ENCODE data around the gene PCSK5. TPM values are rescaled to one million over a fixed set of nuclear protein-coding genes. Genes with fewer than 3 reads are reported as not detected.

Gene PCSK5
- total RNA-seq, 1 experiment from 2014 or later = 6.9 TPM

DNA sequence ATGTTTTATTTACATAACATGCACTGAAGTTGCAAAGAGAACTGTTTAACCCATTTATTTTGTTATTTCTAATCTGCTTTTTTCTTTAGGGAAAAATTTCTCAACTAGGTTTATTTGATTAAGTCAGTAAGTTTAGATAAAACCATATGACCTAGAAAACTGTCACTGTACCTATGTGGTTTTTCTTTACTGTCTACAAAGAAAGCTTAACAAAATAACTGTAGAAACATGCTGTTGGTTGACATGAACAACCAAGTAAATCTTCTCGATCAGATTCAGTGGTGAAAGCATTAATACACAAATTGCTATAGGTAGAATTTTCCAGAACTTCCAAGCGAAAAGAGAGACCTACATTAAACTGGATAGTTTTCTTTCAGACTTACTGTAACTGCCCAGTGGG lies 137.4 kb downstream of the PCSK5 start:
- H3K9me2 ChIP-seq (ENCODE audit: insufficient read depth) = no peaks in the 10 kb centered on the region
- H3K27me3 ChIP-seq (ENCODE audit: insufficient read depth, low read length) = no peaks in the 10 kb centered on the region
- intact Hi-C loops (cut with micrococcal nuclease) = no loop called here
- POLR2A ChIA-PET = no interaction called here
- H3K27ac ChIP-seq (ENCODE audit: low read depth, low read length) = no peak overlapping the region
- H4K20me1 ChIP-seq (ENCODE audit: insufficient read depth) = no peaks in the 10 kb centered on the region
- no peak overlapping the region for H3K4me3 ChIP-seq (replicated peaks in 1 of 2; ENCODE audit: low read depth in 1 of 2, low read length in 2 of 2)
- no peak overlapping the region for H3K9ac ChIP-seq (ENCODE audit: low read length)
- DNase-seq (ENCODE audit: low read depth, low spot score) (no peak), ATAC-seq (no peak)
- H3K4me2 ChIP-seq (ENCODE audit: low read length) = no peak overlapping the region
- no peak overlapping the region for H2AFZ ChIP-seq (ENCODE audit: low read depth, low read length, poor library complexity, severe bottlenecking)
- CTCF ChIA-PET = no interaction called here
- no peaks in the 10 kb centered on the region for H3K9me3 ChIP-seq (ENCODE audit: control insufficient read depth in 1 of 2, insufficient read depth in 1 of 2, low read depth in 1 of 2, low read length in 2 of 2)
- no peaks in the 10 kb centered on the region for H3K36me3 ChIP-seq (ENCODE audit: control insufficient read depth in 1 of 2, insufficient read depth in 2 of 2, low read length in 2 of 2)
- H3K4me1 ChIP-seq (ENCODE audit: control insufficient read depth in 1 of 2, insufficient read depth in 2 of 2, low read length in 2 of 2) = peaks cover 5 to 12% of the 10 kb centered on the region in 2 experiments; a peak in 3 of 4 replicates
- no TSS peak for BruUV-seq (replicated peaks)
- no peak for TF ChIP-seq YY1 (IDR thresholded peaks at IDR 0.05; ENCODE audit: extremely low read depth, insufficient replicate concordance, low read depth, low read length)
- TF ChIP-seq, protein P1, sequence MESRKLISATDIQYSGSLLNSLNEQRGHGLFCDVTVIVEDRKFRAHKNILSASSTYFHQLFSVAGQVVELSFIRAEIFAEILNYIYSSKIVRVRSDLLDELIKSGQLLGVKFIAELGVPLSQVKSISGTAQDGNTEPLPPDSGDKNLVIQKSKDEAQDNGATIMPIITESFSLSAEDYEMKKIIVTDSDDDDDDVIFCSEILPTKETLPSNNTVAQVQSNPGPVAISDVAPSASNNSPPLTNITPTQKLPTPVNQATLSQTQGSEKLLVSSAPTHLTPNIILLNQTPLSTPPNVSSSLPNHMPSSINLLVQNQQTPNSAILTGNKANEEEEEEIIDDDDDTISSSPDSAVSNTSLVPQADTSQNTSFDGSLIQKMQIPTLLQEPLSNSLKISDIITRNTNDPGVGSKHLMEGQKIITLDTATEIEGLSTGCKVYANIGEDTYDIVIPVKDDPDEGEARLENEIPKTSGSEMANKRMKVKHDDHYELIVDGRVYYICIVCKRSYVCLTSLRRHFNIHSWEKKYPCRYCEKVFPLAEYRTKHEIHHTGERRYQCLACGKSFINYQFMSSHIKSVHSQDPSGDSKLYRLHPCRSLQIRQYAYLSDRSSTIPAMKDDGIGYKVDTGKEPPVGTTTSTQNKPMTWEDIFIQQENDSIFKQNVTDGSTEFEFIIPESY (IDR thresholded peaks at IDR 0.05; ENCODE audit: extremely low read depth, insufficient replicate concordance, low read length) = no peak
- no peak for TF ChIP-seq SP1 (IDR thresholded peaks at IDR 0.05; ENCODE audit: low read depth)
- TF ChIP-seq, protein P2, sequence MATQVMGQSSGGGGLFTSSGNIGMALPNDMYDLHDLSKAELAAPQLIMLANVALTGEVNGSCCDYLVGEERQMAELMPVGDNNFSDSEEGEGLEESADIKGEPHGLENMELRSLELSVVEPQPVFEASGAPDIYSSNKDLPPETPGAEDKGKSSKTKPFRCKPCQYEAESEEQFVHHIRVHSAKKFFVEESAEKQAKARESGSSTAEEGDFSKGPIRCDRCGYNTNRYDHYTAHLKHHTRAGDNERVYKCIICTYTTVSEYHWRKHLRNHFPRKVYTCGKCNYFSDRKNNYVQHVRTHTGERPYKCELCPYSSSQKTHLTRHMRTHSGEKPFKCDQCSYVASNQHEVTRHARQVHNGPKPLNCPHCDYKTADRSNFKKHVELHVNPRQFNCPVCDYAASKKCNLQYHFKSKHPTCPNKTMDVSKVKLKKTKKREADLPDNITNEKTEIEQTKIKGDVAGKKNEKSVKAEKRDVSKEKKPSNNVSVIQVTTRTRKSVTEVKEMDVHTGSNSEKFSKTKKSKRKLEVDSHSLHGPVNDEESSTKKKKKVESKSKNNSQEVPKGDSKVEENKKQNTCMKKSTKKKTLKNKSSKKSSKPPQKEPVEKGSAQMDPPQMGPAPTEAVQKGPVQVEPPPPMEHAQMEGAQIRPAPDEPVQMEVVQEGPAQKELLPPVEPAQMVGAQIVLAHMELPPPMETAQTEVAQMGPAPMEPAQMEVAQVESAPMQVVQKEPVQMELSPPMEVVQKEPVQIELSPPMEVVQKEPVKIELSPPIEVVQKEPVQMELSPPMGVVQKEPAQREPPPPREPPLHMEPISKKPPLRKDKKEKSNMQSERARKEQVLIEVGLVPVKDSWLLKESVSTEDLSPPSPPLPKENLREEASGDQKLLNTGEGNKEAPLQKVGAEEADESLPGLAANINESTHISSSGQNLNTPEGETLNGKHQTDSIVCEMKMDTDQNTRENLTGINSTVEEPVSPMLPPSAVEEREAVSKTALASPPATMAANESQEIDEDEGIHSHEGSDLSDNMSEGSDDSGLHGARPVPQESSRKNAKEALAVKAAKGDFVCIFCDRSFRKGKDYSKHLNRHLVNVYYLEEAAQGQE (IDR thresholded peaks at IDR 0.05; ENCODE audit: low read depth) = no peak
- TF ChIP-seq CEBPB (IDR thresholded peaks at IDR 0.05; ENCODE audit: low read depth) = no peak
- TF ChIP-seq ZFX (IDR thresholded peaks at IDR 0.05) = no peak
- TF ChIP-seq, protein P3, sequence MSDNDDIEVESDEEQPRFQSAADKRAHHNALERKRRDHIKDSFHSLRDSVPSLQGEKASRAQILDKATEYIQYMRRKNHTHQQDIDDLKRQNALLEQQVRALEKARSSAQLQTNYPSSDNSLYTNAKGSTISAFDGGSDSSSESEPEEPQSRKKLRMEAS (IDR thresholded peaks at IDR 0.05) = no peak
- no peak for TF ChIP-seq EZH2phosphoT487 (IDR thresholded peaks at IDR 0.05; ENCODE audit: borderline replicate concordance)
- no peak for TF ChIP-seq ZNF274 (IDR thresholded peaks at IDR 0.05; ENCODE audit: low read depth, low read length)
- no peak for TF ChIP-seq SIN3A (IDR thresholded peaks at IDR 0.05; ENCODE audit: low read depth)
- no peak for TF ChIP-seq TCF7L2 (IDR thresholded peaks at IDR 0.05; ENCODE audit: borderline replicate concordance, extremely low read depth, insufficient read depth, insufficient read length)
- TF ChIP-seq, protein P4, sequence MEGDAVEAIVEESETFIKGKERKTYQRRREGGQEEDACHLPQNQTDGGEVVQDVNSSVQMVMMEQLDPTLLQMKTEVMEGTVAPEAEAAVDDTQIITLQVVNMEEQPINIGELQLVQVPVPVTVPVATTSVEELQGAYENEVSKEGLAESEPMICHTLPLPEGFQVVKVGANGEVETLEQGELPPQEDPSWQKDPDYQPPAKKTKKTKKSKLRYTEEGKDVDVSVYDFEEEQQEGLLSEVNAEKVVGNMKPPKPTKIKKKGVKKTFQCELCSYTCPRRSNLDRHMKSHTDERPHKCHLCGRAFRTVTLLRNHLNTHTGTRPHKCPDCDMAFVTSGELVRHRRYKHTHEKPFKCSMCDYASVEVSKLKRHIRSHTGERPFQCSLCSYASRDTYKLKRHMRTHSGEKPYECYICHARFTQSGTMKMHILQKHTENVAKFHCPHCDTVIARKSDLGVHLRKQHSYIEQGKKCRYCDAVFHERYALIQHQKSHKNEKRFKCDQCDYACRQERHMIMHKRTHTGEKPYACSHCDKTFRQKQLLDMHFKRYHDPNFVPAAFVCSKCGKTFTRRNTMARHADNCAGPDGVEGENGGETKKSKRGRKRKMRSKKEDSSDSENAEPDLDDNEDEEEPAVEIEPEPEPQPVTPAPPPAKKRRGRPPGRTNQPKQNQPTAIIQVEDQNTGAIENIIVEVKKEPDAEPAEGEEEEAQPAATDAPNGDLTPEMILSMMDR (IDR thresholded peaks at IDR 0.05 in 2 of 3, conservative IDR thresholded peaks at IDR 0.05 in 1 of 3; ENCODE audit: borderline replicate concordance in 1 of 3, insufficient read depth in 1 of 3, low read depth in 2 of 3, low read length in 2 of 3) = no peak
- no peak for TF ChIP-seq POLR2A (IDR thresholded peaks at IDR 0.05; ENCODE audit: borderline replicate concordance, extremely low read depth, insufficient read depth, insufficient read length)
- TF ChIP-seq, protein P5, sequence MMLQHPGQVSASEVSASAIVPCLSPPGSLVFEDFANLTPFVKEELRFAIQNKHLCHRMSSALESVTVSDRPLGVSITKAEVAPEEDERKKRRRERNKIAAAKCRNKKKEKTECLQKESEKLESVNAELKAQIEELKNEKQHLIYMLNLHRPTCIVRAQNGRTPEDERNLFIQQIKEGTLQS (IDR thresholded peaks at IDR 0.05) = no peak
- TF ChIP-seq FOSL1 (IDR thresholded peaks at IDR 0.05; ENCODE audit: low read depth) = no peak
- RAD21 ChIA-PET (ENCODE audit: low non-redundant PET in 1 of 2, low total read pairs in 2 of 2, uncharacterized antibody in 2 of 2, unreplicated experiment in 2 of 2) = no interaction called here
- H3K79me2 ChIP-seq (ENCODE audit: insufficient read depth, low read length) = no peaks in the 10 kb centered on the region
